ENCODE results near the gene PCK1. TPM values are rescaled to one million over a fixed set of nuclear protein-coding genes. Genes with fewer than 3 reads are reported as not detected.

Gene PCK1
- total RNA-seq, 1 experiment from 2014 or later: not detected

- TF ChIP-seq EZH2 (IDR thresholded peaks at IDR 0.05; ENCODE audit: low read depth): no peak
These were observed 7.4 kb downstream of the PCK1 start for GRCh38 chr20:57568088-57568896.

GRCh38 chr20:57568960-57569359 is 8.1 kb downstream of the PCK1 start:
- Histone ChIP-seq H3F3A (ENCODE audit: insufficient read depth, low read depth) (no peaks in the 10 kb centered on the region), H3K79me2 (ENCODE audit: low read depth) (no peaks in the 10 kb centered on the region), H3K4me2 (no peak overlapping the region), H4K20me1 (ENCODE audit: insufficient read depth) (no peaks in the 10 kb centered on the region; the same call in 1 of the 2 replicates), H3K9me3 (ENCODE audit: insufficient read depth, low read depth) (no peaks in the 10 kb centered on the region), H3K27ac (no peak overlapping the region), H2AFZ (no peak overlapping the region), H3K27me3 (ENCODE audit: insufficient read depth, low read depth) (peaks cover 98% of the 10 kb centered on the region), H3K36me3 (ENCODE audit: low read depth) (no peaks in the 10 kb centered on the region), H3K4me3 (no peak overlapping the region), H3K9me2 (ENCODE audit: insufficient read depth) (no peaks in the 10 kb centered on the region), H3K4me1 (replicated peaks; ENCODE audit: insufficient read depth) (no peaks in the 10 kb centered on the region)
- no peak for DNase-seq
- ChIA-PET CTCF (no interaction called here), POLR2A (ENCODE audit: unreplicated experiment) (no interaction called here)
- BruUV-seq (replicated peaks): no TSS peak
- TF ChIP-seq EZH2 (IDR thresholded peaks at IDR 0.05; ENCODE audit: low read depth) (no peak), CTCF (conservative IDR thresholded peaks at IDR 0.05) (no peak)
- intact Hi-C loops (cut with micrococcal nuclease; ENCODE audit: unreplicated experiment): no loop called here

More at GRCh38 chr20:57568088-57568896, 7.4 kb downstream of the PCK1 start:
- Histone ChIP-seq H3K4me3 (no peak overlapping the region), H3K27ac (no peak overlapping the region), H4K20me1 (ENCODE audit: insufficient read depth) (no peaks in the 10 kb centered on the region; the same call in 1 of the 2 replicates), H2AFZ (no peak overlapping the region), H3K9me3 (ENCODE audit: insufficient read depth, low read depth) (no peaks in the 10 kb centered on the region), H3K4me2 (no peak overlapping the region), H3F3A (ENCODE audit: insufficient read depth, low read depth) (no peaks in the 10 kb centered on the region), H3K36me3 (ENCODE audit: low read depth) (no peaks in the 10 kb centered on the region), H3K9me2 (ENCODE audit: insufficient read depth) (no peaks in the 10 kb centered on the region), H3K27me3 (ENCODE audit: insufficient read depth, low read depth) (peaks cover 98% of the 10 kb centered on the region), H3K4me1 (replicated peaks; ENCODE audit: insufficient read depth) (no peaks in the 10 kb centered on the region), H3K79me2 (ENCODE audit: low read depth) (no peaks in the 10 kb centered on the region)
- POLR2A ChIA-PET (ENCODE audit: unreplicated experiment): no interaction called here
- no TSS peak for BruUV-seq (replicated peaks)
- CTCF ChIA-PET: no interaction called here
- intact Hi-C loops (cut with micrococcal nuclease; ENCODE audit: unreplicated experiment): no loop called here
- no peak for DNase-seq

- TF ChIP-seq EZH2 (IDR thresholded peaks at IDR 0.05; ENCODE audit: low read depth) (no peak), CTCF (conservative IDR thresholded peaks at IDR 0.05) (no peak)
- no peak overlapping the region for H2AFZ ChIP-seq
- no peaks in the 10 kb centered on the region for H3K9me3 ChIP-seq (ENCODE audit: insufficient read depth, low read depth)
- no peak overlapping the region for H3K27ac ChIP-seq
- no peak overlapping the region for H3K4me3 ChIP-seq
- H4K20me1 ChIP-seq (ENCODE audit: insufficient read depth): no peaks in the 10 kb centered on the region; the same call in 1 of the 2 replicates
- H3F3A ChIP-seq (ENCODE audit: insufficient read depth, low read depth): no peaks in the 10 kb centered on the region
- no peaks in the 10 kb centered on the region for H3K79me2 ChIP-seq (ENCODE audit: low read depth)
- H3K27me3 ChIP-seq (ENCODE audit: insufficient read depth, low read depth): peaks cover 98% of the 10 kb centered on the region
- no TSS peak for BruUV-seq (replicated peaks)
- no peak overlapping the region for H3K4me2 ChIP-seq
- no peaks in the 10 kb centered on the region for H3K4me1 ChIP-seq (replicated peaks; ENCODE audit: insufficient read depth)
- DNase-seq: no peak
- ChIA-PET CTCF (no interaction called here), POLR2A (ENCODE audit: unreplicated experiment) (no interaction called here)
- no peaks in the 10 kb centered on the region for H3K9me2 ChIP-seq (ENCODE audit: insufficient read depth)
- intact Hi-C loops (cut with micrococcal nuclease; ENCODE audit: unreplicated experiment): no loop called here
- H3K36me3 ChIP-seq (ENCODE audit: low read depth): no peaks in the 10 kb centered on the region
These were observed 9.4 kb downstream of the PCK1 start for GRCh38 chr20:57570145-57570850.

All from PC-9 (cell line).